Mesendoderm (in vitro differentiated cells): ENCODE measurements around the gene RGCC.
A peak's percentile ranks its signal among the peaks of the same experiment; 100 is the strongest.

ENCODE experiments used
- DNase-seq: peaks from one replicate; pipeline ENCODE4 v3.0.0; 2013
- H2AK5ac ChIP-seq: 2 replicates; pipeline ENCODE4 v1.6.1; 2013; ENCODE audit warnings: low read length, inconsistent platforms
- H2BK120ac ChIP-seq: 2 replicates; pipeline ENCODE4 v1.6.1; 2013; ENCODE audit warnings: low read depth, mild to moderate bottlenecking, low read length, moderate library complexity, mixed read lengths
- H2BK15ac ChIP-seq: replicated peaks from 2 replicates; pipeline ENCODE4 v1.6.1; 2013; ENCODE audit warnings: low read depth, mild to moderate bottlenecking, moderate library complexity
- H2BK5ac ChIP-seq: 2 replicates; pipeline ENCODE4 v1.6.1; 2013; ENCODE audit warnings: low read length, inconsistent platforms
- H3K18ac ChIP-seq: 2 replicates; pipeline ENCODE4 v1.6.1; 2013; ENCODE audit warnings: mild to moderate bottlenecking, low read length, mixed read lengths
- H3K23ac ChIP-seq: one replicate; pipeline ENCODE4 v1.6.1; 2013; ENCODE audit warnings: low read length
- H3K27ac ChIP-seq: 2 replicates; pipeline ENCODE4 v1.5.1; 2013; ENCODE audit warnings: low read depth, mild to moderate bottlenecking, inconsistent platforms, low read length, moderate library complexity
- H3K27me3 ChIP-seq: 2 replicates; pipeline ENCODE4 v1.6.1; 2013; ENCODE audit warnings: low read length, control low read depth, mild to moderate bottlenecking, inconsistent platforms; ENCODE audit not compliant: insufficient read depth, poor library complexity
- H3K36me3 ChIP-seq: 2 replicates; pipeline ENCODE4 v1.6.1; 2013; ENCODE audit warnings: low read length, inconsistent platforms; ENCODE audit not compliant: control insufficient read depth, insufficient read depth
- H3K4ac ChIP-seq: one replicate; pipeline ENCODE4 v1.6.1; 2013; ENCODE audit warnings: low read depth, mild to moderate bottlenecking, low read length, moderate library complexity
- H3K4me1 ChIP-seq: 2 replicates; pipeline ENCODE4 v1.6.1; 2013; ENCODE audit warnings: low read depth, low read length, inconsistent platforms; ENCODE audit not compliant: control insufficient read depth
- H3K4me2 ChIP-seq: 2 replicates; pipeline ENCODE4 v1.6.1; 2013; ENCODE audit warnings: low read length
- H3K4me3 ChIP-seq: 2 replicates; pipeline ENCODE4 v1.5.1; 2013; ENCODE audit warnings: mild to moderate bottlenecking, low read length
- H3K56ac ChIP-seq: one replicate; pipeline ENCODE4 v1.6.1; 2013; ENCODE audit warnings: low read length
- H3K79me1 ChIP-seq: 2 replicates; pipeline ENCODE4 v1.6.1; 2013; ENCODE audit warnings: low read length, inconsistent platforms
- H3K79me2 ChIP-seq: 2 replicates; pipeline ENCODE4 v1.6.1; 2013; ENCODE audit warnings: mild to moderate bottlenecking, low read length; ENCODE audit not compliant: control insufficient read depth, insufficient read depth
- H3K9ac ChIP-seq: 2 replicates; pipeline ENCODE4 v1.6.1; 2013; ENCODE audit warnings: low read length, inconsistent platforms
- H4K5ac ChIP-seq: one replicate; pipeline ENCODE4 v1.6.1; 2013; ENCODE audit warnings: low read length
- H4K8ac ChIP-seq: one replicate; pipeline ENCODE4 v1.6.1; 2013; ENCODE audit warnings: low read depth, mild to moderate bottlenecking, control low read depth, low read length, moderate library complexity
- WGBS: extraction: QIAGEN DNeasy Blood & Tissue Kit; methylation state at CpG from one replicate; pipeline ENCODE4 v1.1.7; 2013; ENCODE audit warnings: low lambda C conversion rate, missing lambda C conversion rate; ENCODE audit not compliant: insufficient coverage; ENCODE audit errors: extremely low coverage; 5-methylcytosine and 5-hydroxymethylcytosine counted together

Gene RGCC

DNA sequence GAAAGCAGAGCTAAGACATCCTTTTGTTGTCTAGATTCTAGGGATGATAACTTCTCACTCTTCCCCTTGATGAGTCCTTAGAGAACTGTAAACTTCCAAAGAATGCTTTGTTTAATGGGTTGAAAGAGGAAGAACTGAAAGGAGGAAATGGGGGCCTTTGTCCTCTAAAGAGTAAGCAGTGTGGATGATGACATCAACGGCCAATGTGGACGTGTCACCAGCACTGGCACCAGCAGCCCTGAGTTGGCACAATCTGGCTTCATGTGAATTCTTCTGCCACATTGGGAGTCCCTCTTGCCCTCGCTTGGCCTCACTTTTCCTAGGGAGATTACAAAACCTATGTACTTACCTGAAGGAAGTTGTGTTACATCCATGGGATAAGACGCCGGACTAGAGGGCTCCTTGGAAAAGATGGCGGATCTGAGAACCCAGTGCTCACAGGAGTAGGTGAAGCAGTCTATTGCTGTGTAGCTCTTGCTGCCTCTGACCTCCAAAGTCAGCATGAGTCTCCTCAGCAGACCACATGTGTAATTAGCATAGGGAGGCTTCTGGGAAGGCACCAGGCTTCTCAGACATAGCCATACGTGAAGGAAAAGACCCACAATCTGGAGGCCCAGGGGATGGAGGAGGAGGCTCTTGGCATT lies 62.8 kb downstream of the RGCC start:
- Histone ChIP-seq H2BK15ac (no peak overlapping the region), H3K79me2 (no peaks in the 10 kb centered on the region), H4K5ac (no peak overlapping the region), H3K23ac (no peak overlapping the region), H2AK5ac (no peak overlapping the region), H3K18ac (no peak overlapping the region), H3K27ac (no peak overlapping the region), H2BK120ac (no peak overlapping the region), H3K36me3 (no peaks in the 10 kb centered on the region), H3K4me1 (no peaks in the 10 kb centered on the region), H3K9ac (no peak overlapping the region), H3K4me2 (no peak overlapping the region), H3K4me3 (no peak overlapping the region), H4K8ac (no peak overlapping the region), H3K56ac (no peak overlapping the region), H3K4ac (no peak overlapping the region), H2BK5ac (no peak overlapping the region), H3K79me1 (no peaks in the 10 kb centered on the region), H3K27me3 (no peaks in the 10 kb centered on the region)
- peak; percentile 23 for DNase-seq
- WGBS: no CpG with 5 or more reads among the region's 7 CpGs
